ENCODE measurements around the gene NCAPG2. TPM values are rescaled to one million over a fixed set of nuclear protein-coding genes. Genes with fewer than 3 reads are reported as not detected.

The NCAPG2 gene
- total RNA-seq, 2 donors from 2014 or later, result 45.0 to 117 TPM

- Mint-ChIP-seq H3K9me3 (no peaks in the 10 kb centered on the region), H3K27ac (no peak overlapping the region), H3K36me3 (peaks cover 9% of the 10 kb centered on the region), H3K4me1 (ENCODE audit: low read depth in 2 of 2) (peaks cover 11% of the 10 kb centered on the region in 2 donors), H3K27me3 (no peaks in the 10 kb centered on the region), H3K4me3 (no peak overlapping the region)
- DNase-seq (ENCODE audit: low spot score) (no peak), ATAC-seq (no peak)
Observed at GRCh38 chr7:158742065-158742821, 37.6 kb upstream of the NCAPG2 start.

DNA sequence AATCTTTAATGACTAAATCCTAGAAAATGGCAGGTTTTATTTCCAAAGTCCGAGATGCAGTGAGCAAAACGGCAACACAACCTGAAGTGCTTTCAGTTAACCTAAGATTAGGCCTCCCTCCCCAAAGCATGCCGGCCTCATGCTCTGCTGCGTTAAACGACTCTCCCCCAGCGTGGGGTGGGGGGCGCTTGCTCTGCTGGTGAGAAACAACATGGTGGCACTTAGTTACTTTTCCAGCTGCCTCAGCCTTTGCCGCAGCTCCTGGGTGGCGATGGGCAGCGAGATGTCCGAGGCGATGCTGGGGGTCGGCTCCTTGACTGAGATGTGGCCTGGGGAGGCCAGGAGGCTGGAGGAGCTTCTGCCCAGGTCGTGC is 36.7 kb upstream of the NCAPG2 start:
- H3K36me3 Mint-ChIP-seq, result peaks cover 9% of the 10 kb centered on the region
- H3K9me3 Mint-ChIP-seq, result no peaks in the 10 kb centered on the region
- no peak for DNase-seq (ENCODE audit: low spot score)
- no peak for ATAC-seq
- no peak overlapping the region for H3K4me3 Mint-ChIP-seq
- H3K27me3 Mint-ChIP-seq, result no peaks in the 10 kb centered on the region
- H3K27ac Mint-ChIP-seq, result no peak overlapping the region
- peaks cover 11% of the 10 kb centered on the region in 2 donors for H3K4me1 Mint-ChIP-seq (ENCODE audit: low read depth in 2 of 2)

- H3K9me3 Mint-ChIP-seq, result no peaks in the 10 kb centered on the region
- no peak overlapping the region for H3K4me3 Mint-ChIP-seq
- ATAC-seq, result no peak
- peaks cover 11% of the 10 kb centered on the region in 2 donors for H3K4me1 Mint-ChIP-seq (ENCODE audit: low read depth in 2 of 2)
- H3K36me3 Mint-ChIP-seq, result peaks cover 9% of the 10 kb centered on the region
- H3K27ac Mint-ChIP-seq, result peak overlapping the region; percentile 63 to 72
- no peaks in the 10 kb centered on the region for H3K27me3 Mint-ChIP-seq
- DNase-seq (ENCODE audit: low spot score), result no peak
Observed at GRCh38 chr7:158740657-158741293, 36.2 kb upstream of the NCAPG2 start.

- Mint-ChIP-seq H3K36me3 (peaks cover 9% of the 10 kb centered on the region), H3K27me3 (no peaks in the 10 kb centered on the region), H3K4me3 (peak overlapping the region; percentile 58), H3K27ac (peak overlapping the region; percentile 63 to 72), H3K9me3 (no peaks in the 10 kb centered on the region), H3K4me1 (ENCODE audit: low read depth in 2 of 2) (peaks cover 11% of the 10 kb centered on the region in 2 donors)
- no peak for DNase-seq (ENCODE audit: low spot score)
- ATAC-seq, result peak; percentile 71 to 82
Observed at GRCh38 chr7:158740013-158740656, 35.5 kb upstream of the NCAPG2 start.

GRCh38 chr7:158738841-158739240 is 34.2 kb upstream of the NCAPG2 start:
- Mint-ChIP-seq H3K9me3 (no peaks in the 10 kb centered on the region), H3K4me3 (no peak overlapping the region), H3K4me1 (ENCODE audit: low read depth in 2 of 2) (peaks cover 11 to 14% of the 10 kb centered on the region in 2 donors), H3K36me3 (peaks cover 9% of the 10 kb centered on the region), H3K27ac (no peak overlapping the region), H3K27me3 (no peaks in the 10 kb centered on the region)
- no peak for DNase-seq (ENCODE audit: low spot score)
- no peak for ATAC-seq

DNA sequence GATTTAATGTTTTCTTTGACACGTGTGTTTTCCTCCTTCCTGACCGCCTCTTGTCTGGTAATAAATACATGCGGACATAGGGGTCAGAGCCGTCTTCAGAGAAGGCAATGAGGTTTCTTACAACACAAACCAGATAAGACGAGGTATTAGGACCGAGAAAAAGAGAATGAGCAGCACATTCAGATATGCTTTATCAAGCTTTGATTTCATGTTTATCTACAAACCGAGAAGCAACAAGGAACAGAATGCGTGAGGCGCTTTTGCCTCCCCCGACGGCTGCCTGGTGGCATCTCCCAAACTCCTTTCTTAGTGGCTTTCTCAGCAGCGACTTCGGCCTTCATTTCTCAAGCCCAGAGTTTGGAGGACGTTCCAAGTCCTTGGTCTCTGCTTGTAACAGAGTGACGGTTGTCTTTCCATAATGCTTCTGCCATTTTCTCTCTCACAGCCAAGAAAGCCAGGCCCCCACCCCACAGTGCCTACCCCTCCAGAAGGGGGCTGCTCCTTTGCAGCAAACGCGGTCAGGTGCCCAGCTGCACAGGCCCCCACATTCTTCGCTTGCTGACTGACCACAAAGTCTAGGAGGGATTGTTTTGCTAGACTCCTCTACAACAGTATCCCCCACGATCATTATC is 32.6 kb upstream of the NCAPG2 start:
- Mint-ChIP-seq H3K27ac (peak overlapping the region in 1 of 2 donors; percentile 54), H3K27me3 (no peaks in the 10 kb centered on the region), H3K9me3 (no peaks in the 10 kb centered on the region), H3K4me1 (ENCODE audit: low read depth in 2 of 2) (peaks cover 17 to 21% of the 10 kb centered on the region in 2 donors), H3K4me3 (no peak overlapping the region), H3K36me3 (peaks cover 9% of the 10 kb centered on the region)
- ATAC-seq (no peak), DNase-seq (ENCODE audit: low spot score) (no peak)

GRCh38 chr7:158735935-158736334 is 31.3 kb upstream of the NCAPG2 start:
- no peak overlapping the region for H3K4me3 Mint-ChIP-seq
- peaks cover 9% of the 10 kb centered on the region for H3K36me3 Mint-ChIP-seq
- no peak overlapping the region for H3K27ac Mint-ChIP-seq
- no peaks in the 10 kb centered on the region for H3K27me3 Mint-ChIP-seq
- DNase-seq (ENCODE audit: low spot score) (no peak), ATAC-seq (no peak)
- no peaks in the 10 kb centered on the region for H3K9me3 Mint-ChIP-seq
- H3K4me1 Mint-ChIP-seq (ENCODE audit: low read depth in 2 of 2), result peaks cover 16 to 24% of the 10 kb centered on the region in 2 donors

DNA sequence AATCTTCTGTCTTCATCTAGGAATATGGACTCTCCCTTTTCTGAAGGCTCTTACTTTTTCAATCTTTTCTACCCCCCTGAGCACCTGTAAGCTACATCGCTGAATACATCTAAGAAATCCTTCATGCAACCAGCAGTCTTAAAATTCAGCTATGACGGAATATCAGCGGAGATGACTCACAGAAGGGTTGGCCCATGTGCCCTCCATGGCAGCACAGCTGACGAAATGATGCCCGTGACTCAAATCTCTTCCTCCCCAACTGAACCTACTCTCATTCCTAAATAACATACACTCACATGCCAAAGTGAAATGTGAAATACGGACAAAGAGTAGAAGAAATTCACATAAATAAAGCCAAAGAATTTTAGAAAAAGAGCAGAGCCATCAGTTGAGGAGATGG is 30.3 kb upstream of the NCAPG2 start:
- no peak overlapping the region for H3K4me3 Mint-ChIP-seq
- H3K27ac Mint-ChIP-seq, result no peak overlapping the region
- H3K36me3 Mint-ChIP-seq, result peaks cover 6% of the 10 kb centered on the region
- H3K27me3 Mint-ChIP-seq, result no peaks in the 10 kb centered on the region
- DNase-seq (ENCODE audit: low spot score) (no peak), ATAC-seq (no peak)
- H3K4me1 Mint-ChIP-seq (ENCODE audit: low read depth in 2 of 2), result peaks cover 14 to 18% of the 10 kb centered on the region in 2 donors
- H3K9me3 Mint-ChIP-seq, result no peaks in the 10 kb centered on the region

DNA sequence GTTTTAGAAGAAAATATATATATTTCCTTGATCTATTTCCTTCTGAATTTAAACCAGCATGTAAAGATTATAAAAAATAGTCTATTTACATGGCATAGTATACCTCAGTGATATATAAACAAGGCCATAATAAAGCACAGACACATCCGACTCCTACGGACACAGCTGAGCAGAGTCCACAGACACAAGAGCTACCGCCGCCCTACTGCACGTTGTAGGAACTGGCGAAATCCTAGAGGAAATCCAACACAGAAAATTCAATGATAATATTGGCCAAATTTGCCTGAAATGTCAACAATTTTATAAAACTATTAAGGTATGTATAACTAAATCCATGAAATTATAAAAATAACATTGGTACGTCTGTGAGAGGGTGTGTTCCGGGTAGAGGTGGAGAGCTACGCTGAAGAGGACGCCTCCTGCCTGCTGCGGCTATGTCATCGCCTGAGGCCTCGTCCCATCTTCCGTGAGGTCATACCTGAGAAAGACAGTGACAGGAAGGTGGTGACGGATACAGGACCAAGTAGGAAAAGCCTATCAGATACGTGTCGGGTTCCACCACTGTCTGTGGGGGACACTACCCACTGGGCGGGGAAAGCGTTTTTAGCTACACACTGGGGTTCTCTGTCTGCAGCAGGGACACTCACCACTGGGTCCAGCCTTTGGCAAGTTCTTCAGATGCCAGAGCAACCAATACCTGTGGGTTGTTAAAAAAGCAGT is 29.3 kb upstream of the NCAPG2 start:
- Mint-ChIP-seq H3K9me3 (no peaks in the 10 kb centered on the region), H3K27ac (no peak overlapping the region), H3K27me3 (no peaks in the 10 kb centered on the region), H3K4me1 (ENCODE audit: low read depth in 2 of 2) (peaks cover 17 to 20% of the 10 kb centered on the region in 2 donors), H3K36me3 (peaks cover 6% of the 10 kb centered on the region), H3K4me3 (no peak overlapping the region)
- DNase-seq (ENCODE audit: low spot score) (no peak), ATAC-seq (no peak)

- peaks cover 6% of the 10 kb centered on the region for H3K36me3 Mint-ChIP-seq
- peaks cover 17 to 20% of the 10 kb centered on the region in 2 donors for H3K4me1 Mint-ChIP-seq (ENCODE audit: low read depth in 2 of 2)
- ATAC-seq, result no peak
- no peak for DNase-seq (ENCODE audit: low spot score)
- peak overlapping the region in 1 of 2 donors; percentile 50 for H3K27ac Mint-ChIP-seq
- no peak overlapping the region for H3K4me3 Mint-ChIP-seq
- H3K9me3 Mint-ChIP-seq, result no peaks in the 10 kb centered on the region
- no peaks in the 10 kb centered on the region for H3K27me3 Mint-ChIP-seq
Observed at GRCh38 chr7:158733220-158733519, 28.6 kb upstream of the NCAPG2 start.

DNA sequence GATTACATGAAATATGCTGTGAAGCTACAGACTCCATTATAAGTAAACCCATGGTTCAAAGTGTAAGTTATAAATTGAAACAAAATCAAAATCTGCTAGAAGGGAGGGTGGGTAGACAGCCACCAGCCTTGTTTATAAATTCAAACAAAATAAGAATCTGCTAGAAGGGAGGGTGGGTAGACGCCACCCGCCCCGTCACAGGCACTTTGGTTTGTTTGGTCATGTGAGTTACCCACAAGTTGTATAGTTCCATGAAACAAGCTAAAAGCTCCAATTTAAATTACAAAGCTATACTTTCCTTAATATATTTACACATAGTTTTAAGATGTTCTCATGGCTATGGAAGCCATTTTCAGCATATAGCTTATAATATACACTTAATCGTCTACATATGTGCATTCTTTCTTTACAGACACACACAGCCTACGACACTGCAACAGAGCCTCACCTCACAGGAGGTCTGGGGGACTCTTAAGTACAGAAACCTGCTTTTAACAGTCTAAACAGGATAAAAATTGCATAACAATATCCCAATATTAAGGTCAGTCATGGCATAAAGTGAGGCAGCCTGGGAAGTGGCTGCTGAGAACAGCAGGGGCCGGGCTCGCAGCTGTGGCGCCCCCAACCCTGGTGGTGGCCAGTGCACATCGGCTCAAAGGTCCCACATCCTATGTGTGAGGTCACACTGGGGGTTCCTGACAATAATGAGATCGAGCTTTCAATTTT is 28.1 kb upstream of the NCAPG2 start:
- DNase-seq (ENCODE audit: low spot score) (no peak), ATAC-seq (peak; percentile 69 to 74)
- no peaks in the 10 kb centered on the region for H3K27me3 Mint-ChIP-seq
- no peak overlapping the region for H3K4me3 Mint-ChIP-seq
- H3K9me3 Mint-ChIP-seq, result no peaks in the 10 kb centered on the region
- peaks cover 6% of the 10 kb centered on the region for H3K36me3 Mint-ChIP-seq
- peaks cover 17 to 20% of the 10 kb centered on the region in 2 donors for H3K4me1 Mint-ChIP-seq (ENCODE audit: low read depth in 2 of 2)
- peak overlapping the region; percentile 18 to 50 for H3K27ac Mint-ChIP-seq

DNA sequence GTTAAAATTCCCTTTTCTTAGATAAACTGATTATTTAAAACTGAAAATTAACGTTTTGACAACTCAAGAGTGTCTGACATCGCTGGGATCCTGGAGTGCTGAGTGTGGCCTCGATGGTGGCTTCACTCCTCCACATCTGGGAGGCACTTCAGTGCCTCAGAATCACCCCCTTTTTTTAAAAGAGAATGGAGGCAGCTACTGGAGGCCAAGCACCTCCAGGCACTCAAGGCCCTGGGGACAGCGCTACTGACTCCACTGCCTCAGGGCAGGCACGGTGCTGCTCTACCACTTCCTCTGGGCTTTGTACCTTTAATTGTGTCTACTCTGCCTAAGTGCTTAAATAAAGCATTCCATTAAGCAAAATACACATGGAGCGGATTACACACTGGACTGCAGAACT is 27.2 kb upstream of the NCAPG2 start:
- peaks cover 6% of the 10 kb centered on the region for H3K36me3 Mint-ChIP-seq

More for the DNA sequence above, 27.2 kb upstream of the NCAPG2 start:
- DNase-seq (ENCODE audit: low spot score) (no peak), ATAC-seq (no peak)
- peaks cover 17 to 20% of the 10 kb centered on the region in 2 donors for H3K4me1 Mint-ChIP-seq (ENCODE audit: low read depth in 2 of 2)
- H3K4me3 Mint-ChIP-seq, result no peak overlapping the region
- no peaks in the 10 kb centered on the region for H3K9me3 Mint-ChIP-seq
- no peaks in the 10 kb centered on the region for H3K27me3 Mint-ChIP-seq
- H3K27ac Mint-ChIP-seq, result peak overlapping the region; percentile 18 to 29
